ENCODE measurements around the gene TYSND1. TPM values are rescaled to one million over a fixed set of nuclear protein-coding genes. Genes with fewer than 3 reads are reported as not detected.
A peak's percentile ranks its signal among the peaks of the same experiment; 100 is the strongest.
"Not testable (repeated sequence)": the region's sequence is repeated elsewhere in the genome, so short reads cannot be mapped to it uniquely, and the experiment has no call there.

TYSND1 gene
- polyA plus RNA-seq, 3 donors, result 10.7 to 15.2 (median 12.1) TPM

GRCh38 chr10:70174058-70174741, 27.7 kb upstream of the TYSND1 start:
- no peak for DNase-seq (ENCODE audit: extremely low read depth in 1 of 11, low read depth in 9 of 11, low spot score in 4 of 11)

GRCh38 chr10:70169649-70170364, 23.3 kb upstream of the TYSND1 start:
- DNase-seq (ENCODE audit: extremely low read depth in 1 of 11, low read depth in 9 of 11, low spot score in 4 of 11), result peak in 2 of 11 donors; percentile 9 to 28

GRCh38 chr10:70169011-70169410, 22.5 kb upstream of the TYSND1 start:
- no peak for DNase-seq (ENCODE audit: extremely low read depth in 1 of 11, low read depth in 9 of 11, low spot score in 4 of 11)

- DNase-seq (ENCODE audit: extremely low read depth in 1 of 11, low read depth in 9 of 11, low spot score in 4 of 11), result no peak
Observed at GRCh38 chr10:70167246-70167645, 20.7 kb upstream of the TYSND1 start.

GRCh38 chr10:70166394-70166793, 19.9 kb upstream of the TYSND1 start:
- no peak for DNase-seq (ENCODE audit: extremely low read depth in 1 of 11, low read depth in 9 of 11, low spot score in 4 of 11)

GRCh38 chr10:70164163-70164562, 17.7 kb upstream of the TYSND1 start:
- no peak for DNase-seq (ENCODE audit: extremely low read depth in 1 of 11, low read depth in 9 of 11, low spot score in 4 of 11)

GRCh38 chr10:70163448-70163847, 16.9 kb upstream of the TYSND1 start:
- no peak for DNase-seq (ENCODE audit: extremely low read depth in 1 of 11, low read depth in 9 of 11, low spot score in 4 of 11)

GRCh38 chr10:70162892-70163201, 16.3 kb upstream of the TYSND1 start:
- DNase-seq (ENCODE audit: extremely low read depth in 1 of 11, low read depth in 9 of 11, low spot score in 4 of 11), result no peak

- no peak for DNase-seq (ENCODE audit: extremely low read depth in 1 of 11, low read depth in 9 of 11, low spot score in 4 of 11)
Observed at GRCh38 chr10:70162151-70162891, 15.8 kb upstream of the TYSND1 start.

- DNase-seq (ENCODE audit: extremely low read depth in 1 of 11, low read depth in 9 of 11, low spot score in 4 of 11), result no peak
Observed at GRCh38 chr10:70160798-70161197, 14.3 kb upstream of the TYSND1 start.

GRCh38 chr10:70159366-70159765, 12.9 kb upstream of the TYSND1 start:
- DNase-seq (ENCODE audit: extremely low read depth in 1 of 11, low read depth in 9 of 11, low spot score in 4 of 11), result not testable (repeated sequence)

GRCh38 chr10:70158113-70158512, 11.6 kb upstream of the TYSND1 start:
- no peak for DNase-seq (ENCODE audit: extremely low read depth in 1 of 11, low read depth in 9 of 11, low spot score in 4 of 11)

- no peak for DNase-seq (ENCODE audit: extremely low read depth in 1 of 11, low read depth in 9 of 11, low spot score in 4 of 11)
Observed at GRCh38 chr10:70155255-70155838, 8.8 kb upstream of the TYSND1 start.

GRCh38 chr10:70148516-70148915, 2.0 kb upstream of the TYSND1 start:
- no peak for DNase-seq (ENCODE audit: extremely low read depth in 1 of 11, low read depth in 9 of 11, low spot score in 4 of 11)

GRCh38 chr10:70147259-70147625, 742 bp upstream of the TYSND1 start:
- peak in 1 of 11 donors; percentile 36 for DNase-seq (ENCODE audit: extremely low read depth in 1 of 11, low read depth in 9 of 11, low spot score in 4 of 11)

GRCh38 chr10:70145666-70146488, 623 bp downstream of the TYSND1 start:
- peak in 9 of 11 donors; percentile 34 to 71 (median 60) for DNase-seq (ENCODE audit: extremely low read depth in 1 of 11, low read depth in 9 of 11, low spot score in 4 of 11)

GRCh38 chr10:70145166-70145665, 1.3 kb downstream of the TYSND1 start:
- DNase-seq (ENCODE audit: extremely low read depth in 1 of 11, low read depth in 9 of 11, low spot score in 4 of 11), result no peak

GRCh38 chr10:70144372-70145110, 2.0 kb downstream of the TYSND1 start:
- DNase-seq (ENCODE audit: extremely low read depth in 1 of 11, low read depth in 9 of 11, low spot score in 4 of 11), result no peak
